ENCODE results near the gene LRP5.

GRCh38 chr11:68433541-68433940 lies 121.2 kb downstream of the LRP5 start:
- TF ChIP-seq POLR2A (IDR thresholded peaks at IDR 0.05) (no peak), CTCF (IDR thresholded peaks at IDR 0.05) (no peak)

Data from testis (tissue), 2 donors.